NCI-H748 (cell line): ENCODE results near the gene SDK1.
"Not testable (repeated sequence)": the region's sequence is repeated elsewhere in the genome, so short reads cannot be mapped to it uniquely, and the experiment has no call there.

Source experiments
- DNase-seq: peaks from one replicate; lab custom pipeline; 2025; ENCODE audit not compliant: unreplicated experiment; lab: John Stamatoyannopoulos, UW

Gene SDK1

DNA sequence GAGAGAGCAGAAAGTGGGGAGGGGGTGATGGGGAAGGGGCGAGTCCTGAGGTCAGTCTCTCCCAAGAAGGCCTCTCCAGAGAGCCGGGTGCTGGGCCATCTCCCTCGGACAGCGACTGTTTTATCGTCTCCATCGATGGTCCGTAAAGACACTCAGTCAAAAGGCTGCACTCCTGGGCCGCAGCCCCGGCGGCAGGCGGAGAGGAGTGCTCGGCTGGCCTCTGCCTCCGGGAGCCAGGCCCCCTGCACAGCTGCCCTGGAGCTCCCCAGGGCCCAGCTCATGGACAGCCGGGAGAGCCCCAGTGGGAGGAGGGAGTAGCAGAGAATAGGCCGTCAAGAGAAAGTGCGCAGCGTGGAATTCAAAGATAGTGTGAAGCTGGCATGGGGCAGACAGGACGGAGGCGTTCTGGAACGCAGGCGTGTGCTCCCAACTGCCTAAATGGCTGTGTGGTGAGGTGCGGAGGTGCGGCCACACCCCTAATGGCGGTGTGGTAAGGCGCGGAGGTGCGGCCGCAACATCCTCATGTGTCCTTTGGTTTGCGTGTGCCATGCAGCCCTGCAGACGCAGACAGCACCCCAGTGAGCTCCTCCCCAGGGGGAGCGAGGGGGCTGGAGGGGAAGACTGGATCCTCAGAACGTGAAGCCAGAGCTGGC, 903.6 kb downstream of the SDK1 start:
- DNase-seq = peak; percentile 13

DNA sequence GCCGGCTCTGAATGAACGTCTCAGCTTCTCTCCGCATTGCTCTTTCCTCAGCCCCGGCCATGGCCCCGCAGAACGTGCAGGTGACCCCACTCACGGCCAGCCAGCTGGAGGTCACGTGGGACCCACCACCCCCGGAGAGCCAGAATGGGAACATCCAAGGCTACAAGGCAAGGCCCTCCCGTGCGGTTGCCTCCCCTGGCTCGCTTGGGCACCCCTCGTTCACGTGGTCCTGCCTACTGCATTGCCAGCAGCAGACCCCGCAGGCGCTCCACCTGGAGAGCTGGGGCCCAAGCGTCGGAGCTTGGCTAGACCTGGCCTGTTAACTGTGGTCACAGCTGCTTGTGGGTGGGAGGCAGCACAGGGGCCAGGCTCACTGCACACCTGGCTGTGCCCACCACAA, 904.8 kb downstream of the SDK1 start:
- DNase-seq = no peak

DNA sequence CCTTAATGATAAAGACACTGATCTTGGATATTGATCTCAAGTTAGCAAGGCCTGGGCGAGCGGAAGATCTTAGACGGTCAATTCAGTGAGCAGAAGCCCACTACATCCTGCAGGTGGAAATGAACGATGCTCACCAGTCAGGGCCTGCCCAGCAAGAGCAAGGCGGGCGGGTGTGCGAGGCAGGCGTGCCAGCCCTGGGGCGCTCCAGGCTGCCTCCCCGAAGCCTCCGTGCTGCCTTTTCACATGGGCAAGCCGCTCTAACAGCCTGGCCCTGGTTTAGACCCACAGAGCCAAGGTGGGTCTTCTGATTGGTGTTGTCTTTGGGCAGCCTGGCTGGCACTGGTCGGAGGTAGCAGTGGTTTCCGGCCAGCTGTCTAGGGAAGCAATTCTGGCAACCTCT, 906.0 kb downstream of the SDK1 start:
- no peak for DNase-seq

DNA sequence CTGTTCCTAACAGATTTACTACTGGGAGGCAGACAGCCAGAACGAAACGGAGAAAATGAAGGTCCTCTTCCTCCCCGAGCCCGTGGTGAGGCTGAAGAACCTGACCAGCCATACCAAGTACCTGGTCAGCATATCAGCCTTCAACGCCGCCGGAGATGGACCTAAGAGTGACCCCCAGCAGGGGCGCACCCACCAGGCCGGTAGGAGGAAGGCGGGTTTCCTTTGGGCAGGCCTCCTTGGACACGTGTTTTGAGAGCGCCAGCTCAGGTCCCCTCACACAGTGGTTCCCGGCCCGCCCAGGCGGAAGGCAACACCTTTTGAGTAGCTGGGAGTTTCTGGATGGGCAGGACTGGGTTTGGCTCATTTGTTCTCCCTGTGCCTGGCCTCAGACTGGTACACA, 907.0 kb downstream of the SDK1 start:
- DNase-seq = no peak

DNA sequence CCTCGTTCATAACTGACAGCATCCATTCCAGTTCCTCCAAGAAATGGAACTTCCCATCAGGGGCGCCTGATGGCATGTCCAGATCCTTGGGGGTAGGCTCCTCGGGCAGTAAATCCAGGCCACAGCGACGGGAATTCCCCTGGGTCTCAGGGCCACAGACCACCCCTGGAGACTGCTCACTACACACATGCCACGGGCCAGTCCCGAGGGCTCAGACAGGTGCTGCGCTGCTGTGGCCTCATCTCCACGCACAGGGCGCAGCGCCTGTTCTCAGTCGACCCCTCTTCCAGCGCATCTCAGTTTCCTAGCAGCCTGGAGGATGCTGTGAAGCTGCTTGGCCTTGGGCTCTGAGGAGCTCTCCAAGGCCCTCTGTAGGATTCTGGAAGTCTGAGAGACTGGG, 907.5 kb downstream of the SDK1 start:
- DNase-seq = no peak

DNA sequence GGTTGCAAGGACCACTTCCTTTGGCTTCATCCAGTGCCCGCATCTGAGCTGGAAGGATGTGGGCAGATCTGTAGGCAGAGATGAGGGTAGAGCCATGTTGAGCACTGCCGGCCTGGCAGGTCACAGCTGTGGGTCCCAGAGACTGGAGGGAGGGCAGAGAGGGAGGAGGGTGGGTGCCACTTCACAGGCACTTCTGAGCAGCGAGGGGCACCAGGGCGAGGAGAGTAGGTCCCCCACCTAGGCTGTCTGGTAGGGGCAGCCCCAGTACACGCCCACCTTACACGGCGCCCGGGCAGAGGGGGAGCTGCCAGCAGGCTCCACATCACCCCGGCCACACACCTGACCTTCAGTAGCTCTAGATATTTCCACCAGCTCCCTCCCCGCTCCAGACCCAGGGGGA, 908.1 kb downstream of the SDK1 start:
- DNase-seq = no peak

DNA sequence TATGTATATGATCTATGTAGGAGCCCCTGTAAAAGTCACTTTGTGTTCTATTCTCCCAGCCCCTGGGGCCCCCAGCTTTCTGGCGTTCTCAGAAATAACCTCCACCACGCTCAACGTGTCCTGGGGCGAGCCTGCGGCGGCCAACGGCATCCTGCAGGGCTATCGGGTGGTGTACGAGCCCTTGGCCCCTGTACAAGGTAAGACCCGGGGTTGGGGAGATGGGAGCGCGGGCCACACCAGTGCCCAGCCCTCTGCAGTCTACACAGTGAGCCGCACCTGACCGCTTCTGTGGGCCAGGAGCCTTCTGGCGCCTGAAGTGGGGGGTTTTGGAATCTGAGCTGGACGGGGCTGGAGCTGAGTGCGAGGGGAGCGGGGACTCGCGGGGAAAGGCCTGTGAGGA, 908.9 kb downstream of the SDK1 start:
- DNase-seq = no peak

DNA sequence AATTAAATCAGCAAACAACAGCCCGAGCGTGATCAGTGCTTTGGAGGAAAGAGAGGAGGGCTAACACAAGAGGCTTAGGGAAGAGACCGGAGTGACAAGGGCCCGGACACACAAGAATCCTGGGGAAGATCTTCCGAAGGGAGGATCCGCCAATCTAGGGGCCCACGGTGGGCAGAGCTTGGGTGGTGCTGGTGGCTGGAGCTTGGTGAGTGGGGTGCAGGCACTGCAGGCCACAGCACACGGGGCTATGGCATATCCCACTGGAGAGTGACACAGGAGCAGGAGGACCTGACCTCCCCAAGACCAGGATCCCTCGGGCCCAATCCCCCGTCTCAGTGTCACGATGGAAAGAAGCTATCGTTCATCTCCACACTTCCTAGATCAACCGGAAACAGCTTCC, 909.8 kb downstream of the SDK1 start:
- DNase-seq = no peak

DNA sequence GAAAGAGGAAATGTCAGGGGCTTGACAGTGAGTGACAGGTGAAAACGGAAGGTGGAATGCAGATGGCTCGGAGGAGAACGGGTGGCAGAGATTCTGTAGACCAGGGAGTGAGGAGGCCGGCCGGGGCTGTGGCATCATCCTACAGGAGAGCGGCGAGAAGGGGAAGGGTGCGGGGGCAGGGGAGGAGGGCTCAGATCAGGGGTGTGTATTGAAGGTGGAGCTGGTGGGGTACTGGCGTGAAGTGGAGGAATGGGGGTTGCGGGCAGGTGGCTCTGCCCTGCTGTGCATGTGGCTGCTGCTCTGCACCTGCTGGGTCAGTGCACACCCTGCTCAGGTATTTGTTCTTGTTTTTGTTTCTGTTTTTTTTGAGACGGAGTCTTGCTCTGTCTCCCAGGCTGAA, 910.2 kb downstream of the SDK1 start:
- no peak for DNase-seq

DNA sequence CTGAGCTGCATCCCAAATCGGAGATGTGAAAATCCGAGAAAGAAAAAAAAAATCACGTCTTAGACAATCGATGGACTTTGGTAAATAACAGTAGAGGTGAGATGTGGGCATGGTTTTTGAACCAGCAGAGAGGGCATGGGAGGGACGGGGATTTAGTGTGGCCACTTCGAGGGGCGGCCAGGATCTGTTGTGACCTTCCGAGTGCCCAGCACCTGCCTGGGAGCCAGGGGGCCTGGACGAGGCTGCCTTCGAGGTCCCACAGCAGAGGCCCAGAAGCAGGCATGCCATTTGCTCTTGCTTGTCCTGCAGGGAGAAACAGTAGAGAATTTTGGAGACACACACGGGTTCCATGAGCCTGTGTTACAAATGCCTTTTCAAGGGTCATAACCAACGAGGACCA, 911.3 kb downstream of the SDK1 start:
- no peak for DNase-seq

DNA sequence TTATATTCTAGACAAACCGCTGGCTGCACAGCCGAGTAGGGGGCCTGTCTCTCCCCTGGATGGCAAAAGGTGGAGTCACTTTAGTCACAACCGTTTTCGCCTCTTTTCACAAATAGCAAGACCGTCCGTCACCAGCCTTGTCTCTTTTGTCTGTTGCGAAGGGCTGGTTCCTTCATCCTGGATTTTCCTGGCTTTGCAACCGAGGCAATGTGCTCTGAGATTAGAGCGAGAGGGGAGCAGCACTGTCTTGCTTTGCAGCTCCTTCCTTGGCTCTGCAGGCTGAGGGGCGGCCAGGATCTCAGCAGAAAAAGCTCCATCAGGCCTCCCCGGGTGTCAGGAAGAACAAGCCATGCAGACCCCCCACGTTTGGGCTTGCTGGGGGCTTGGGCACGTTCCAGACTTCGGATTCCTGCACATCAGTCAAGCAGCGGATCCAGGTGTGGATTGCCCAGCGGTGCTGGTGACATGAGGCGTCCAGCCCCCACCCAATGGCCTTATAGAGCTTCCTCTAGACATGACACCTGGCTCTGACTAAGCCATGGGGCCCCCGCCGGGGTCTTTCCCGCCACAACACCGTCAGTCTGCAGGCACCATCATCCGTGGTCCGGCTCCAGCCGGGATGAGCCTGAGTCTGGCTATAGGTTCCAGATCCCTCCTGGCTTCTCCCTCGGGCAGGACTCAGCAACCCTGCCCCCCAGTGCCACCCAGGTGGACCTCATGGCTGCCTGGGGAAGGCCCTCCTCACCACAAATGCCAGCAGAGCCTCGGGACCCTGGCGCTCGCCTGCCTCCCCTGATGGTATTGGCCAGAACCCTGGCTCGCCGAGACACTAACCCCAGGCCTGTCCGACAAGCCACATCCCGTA, 913.5 kb downstream of the SDK1 start:
- DNase-seq = no peak

DNA sequence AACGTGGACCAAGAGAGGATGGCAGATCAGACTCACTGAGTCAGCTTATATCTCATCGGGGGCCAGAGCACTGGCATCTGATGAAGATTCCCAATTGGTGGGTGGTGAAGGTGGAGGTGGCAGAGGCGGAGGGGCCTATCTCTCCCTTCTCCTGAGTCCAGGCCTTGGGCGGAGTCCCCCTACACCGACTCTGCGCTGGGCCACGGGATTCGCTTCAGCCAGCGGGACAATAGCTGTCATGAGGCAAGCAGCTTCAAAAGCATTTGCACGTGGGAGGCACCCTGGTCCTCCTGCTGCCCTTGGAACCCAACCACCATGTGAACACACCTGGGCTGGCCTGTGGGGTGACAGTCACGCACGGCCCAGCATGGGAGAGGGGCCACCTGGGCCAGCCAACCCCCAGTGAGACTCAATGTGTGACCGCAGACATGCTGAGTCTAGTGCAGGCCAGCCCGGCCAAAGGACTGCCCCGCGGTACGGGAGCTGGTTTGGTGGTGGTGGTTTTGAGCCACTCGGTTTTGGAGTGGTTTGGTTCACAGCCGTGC, 914.2 kb downstream of the SDK1 start:
- DNase-seq = no peak

DNA sequence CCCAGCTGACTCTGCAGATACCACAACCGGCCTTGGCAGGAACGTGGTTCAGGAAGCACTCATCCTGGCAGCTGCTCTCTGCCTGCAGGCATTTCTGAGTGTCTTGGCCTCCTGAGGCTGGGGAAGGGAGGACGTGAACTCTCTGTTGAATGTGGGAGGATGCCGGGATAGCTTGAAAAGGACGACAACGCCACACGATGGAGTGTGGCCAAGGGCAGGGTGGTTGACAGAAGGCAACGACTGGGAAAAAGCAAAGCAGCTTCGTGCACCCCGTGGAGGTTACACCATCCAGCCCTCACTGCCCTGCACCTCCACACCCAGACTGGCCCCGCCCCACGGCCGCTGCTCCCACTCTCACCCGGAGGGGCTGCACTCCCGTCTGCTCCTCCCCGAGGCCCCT, 915.0 kb downstream of the SDK1 start:
- no peak for DNase-seq

DNA sequence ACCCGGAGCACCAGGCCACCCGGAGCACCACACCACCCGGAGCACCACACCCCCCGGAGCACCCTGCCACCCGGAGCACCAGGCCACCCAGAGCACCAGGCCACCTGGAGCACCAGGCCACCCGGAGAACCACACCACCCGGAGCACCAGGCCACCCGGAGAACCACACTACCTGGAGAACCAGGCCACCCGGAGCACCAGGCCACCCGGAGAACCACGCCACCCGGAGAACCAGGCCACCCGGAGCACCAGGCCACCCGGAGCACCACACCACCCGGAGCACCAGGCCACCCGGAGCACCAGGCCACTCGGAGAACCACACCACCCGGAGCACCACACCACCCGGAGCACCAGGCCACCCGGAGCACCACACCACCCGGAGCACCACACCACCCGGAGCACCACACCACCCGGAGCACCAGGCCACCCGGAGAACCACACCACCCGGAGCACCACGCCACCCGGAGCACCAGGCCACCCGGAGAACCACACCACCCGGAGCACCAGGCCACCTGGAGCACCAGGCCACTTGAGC, 916.1 kb downstream of the SDK1 start:
- DNase-seq = not testable (repeated sequence)

DNA sequence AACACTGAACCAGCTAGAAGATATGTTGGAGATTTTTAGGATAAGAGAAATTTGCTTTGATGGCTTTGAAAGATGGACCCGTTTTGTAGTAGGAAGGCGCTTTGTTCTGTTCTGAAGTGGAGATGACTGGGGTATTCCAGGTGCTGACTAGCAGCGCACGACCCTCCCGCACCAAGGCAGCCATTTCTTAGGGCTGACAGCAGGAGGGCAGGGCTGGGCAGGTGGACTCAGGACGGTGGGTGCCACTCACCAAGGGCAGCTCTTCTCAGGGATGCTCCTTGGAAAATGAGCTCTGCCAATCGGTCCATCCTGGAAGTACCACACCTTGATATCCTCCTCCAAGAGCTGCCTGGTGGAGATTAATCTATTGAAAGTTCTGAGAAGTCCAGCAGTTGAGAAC, 917.4 kb downstream of the SDK1 start:
- DNase-seq = no peak

DNA sequence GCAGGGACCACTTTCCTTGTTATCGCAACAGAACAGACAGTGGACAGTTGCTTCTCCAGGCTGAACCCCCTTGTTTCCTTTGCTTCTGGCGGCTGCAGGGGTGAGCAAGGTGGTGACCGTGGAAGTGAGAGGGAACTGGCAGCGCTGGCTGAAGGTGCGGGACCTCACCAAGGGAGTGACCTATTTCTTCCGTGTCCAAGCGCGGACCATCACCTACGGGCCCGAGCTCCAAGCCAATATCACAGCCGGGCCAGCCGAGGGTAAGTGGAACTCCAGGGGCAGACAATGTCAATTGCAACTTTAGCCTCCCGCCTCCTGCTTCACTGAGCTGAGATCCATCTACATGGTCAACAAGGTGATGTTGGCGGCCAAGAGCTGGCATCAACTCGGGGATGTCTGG, 919.0 kb downstream of the SDK1 start:
- no peak for DNase-seq

DNA sequence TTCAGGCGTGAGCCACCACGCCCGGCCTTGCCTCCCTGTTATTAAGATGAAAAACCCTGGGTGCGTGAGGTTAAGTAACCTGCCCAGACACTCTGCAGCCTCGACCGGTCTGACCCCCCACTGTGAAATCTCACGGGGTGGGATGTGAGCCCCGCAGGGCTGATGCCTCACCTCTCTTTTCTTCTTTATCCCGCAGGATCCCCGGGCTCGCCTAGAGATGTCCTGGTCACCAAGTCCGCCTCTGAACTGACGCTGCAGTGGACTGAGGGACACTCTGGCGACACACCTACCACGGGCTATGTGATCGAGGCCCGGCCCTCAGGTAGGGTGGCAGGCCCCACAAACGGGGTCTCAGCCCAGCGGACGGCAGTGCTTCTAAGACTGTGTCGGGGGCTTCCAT, 920.0 kb downstream of the SDK1 start:
- DNase-seq = no peak

DNA sequence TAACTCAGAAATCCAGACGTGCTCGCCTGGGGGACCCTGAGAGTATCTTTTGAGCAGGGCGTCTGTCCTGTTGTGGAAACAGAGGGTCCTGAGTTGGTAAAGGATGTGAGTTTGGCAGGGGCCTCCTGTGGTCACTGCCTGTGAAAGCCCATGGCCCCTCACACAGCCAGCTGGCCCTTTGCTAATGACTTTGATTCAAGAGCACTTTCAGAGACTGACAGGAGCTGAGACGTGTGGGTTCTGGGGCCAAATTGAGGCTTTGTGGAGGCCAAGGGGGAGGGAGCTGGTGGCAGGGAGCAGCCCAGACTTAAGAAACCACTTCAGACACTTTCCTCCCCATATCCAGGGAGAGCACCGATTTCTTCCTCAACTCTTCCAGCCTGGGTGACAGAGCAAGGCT, 921.6 kb downstream of the SDK1 start:
- DNase-seq = no peak

DNA sequence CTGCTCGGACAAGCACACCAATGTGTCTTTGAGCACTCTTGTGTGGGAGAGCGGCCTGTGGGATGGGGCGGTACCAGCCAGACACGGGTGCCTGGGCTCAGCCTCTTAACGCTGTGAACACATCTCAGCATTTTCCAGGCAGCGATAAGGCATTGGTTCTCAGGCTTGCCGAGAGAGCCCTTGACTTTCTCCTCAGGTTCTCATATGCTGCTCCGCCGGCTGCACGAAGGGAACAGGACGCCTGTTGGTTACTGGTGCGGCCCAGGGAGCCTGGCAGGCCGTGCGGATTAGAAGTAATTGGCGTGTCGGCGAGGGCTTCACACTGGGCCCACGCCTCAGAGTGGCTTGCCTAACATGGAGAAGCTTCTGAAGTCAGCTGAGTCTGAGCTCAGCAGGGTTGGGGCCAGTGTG, 924.3 kb downstream of the SDK1 start:
- DNase-seq = no peak

DNA sequence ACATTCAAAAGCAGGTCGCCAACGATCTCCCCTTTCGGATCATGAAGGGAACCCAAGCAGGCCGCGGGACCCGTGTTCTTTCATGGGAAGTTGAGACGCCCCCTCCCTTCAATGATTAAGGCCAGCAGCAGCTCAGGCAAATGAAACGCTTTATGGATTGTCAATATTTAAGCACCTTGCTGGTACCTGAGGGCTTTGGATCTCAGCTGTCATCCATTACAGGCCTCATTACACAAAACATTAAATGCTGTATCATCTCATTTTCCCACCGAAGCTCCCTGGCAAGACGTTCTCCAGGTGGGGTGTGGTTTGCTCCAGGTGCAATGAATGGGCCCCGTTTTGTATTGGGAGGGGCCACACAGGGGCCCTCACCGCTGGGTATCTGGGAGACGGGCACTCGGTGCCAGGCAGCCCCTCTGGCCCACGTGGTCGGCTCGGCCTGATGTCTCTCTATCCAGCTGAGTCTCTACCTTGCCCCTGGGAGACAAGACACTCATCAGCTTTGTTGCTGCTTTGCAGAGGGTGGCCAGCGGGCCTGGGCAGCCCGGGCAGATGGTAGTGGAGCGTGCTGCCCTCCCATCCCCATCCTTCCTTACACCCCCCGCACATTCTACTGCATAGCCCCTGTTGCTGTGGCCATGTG, 925.0 kb downstream of the SDK1 start:
- peak; percentile 79 for DNase-seq

DNA sequence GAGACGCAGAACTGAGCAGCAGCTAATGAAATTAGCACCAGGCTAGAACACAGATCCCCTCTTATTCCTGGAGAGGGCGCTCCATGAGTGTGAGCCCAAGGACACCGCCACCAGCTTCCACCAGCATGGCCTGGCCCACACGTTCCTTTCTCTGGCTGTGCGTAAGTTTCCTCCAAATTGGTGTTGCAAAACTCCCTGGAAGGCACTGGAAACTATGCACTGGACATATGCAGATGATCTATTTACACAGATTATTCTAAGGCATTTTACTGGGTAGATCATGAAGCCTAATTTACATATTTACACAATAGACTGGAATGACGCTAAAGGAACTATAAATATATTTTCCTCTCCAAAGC, 925.5 kb downstream of the SDK1 start:
- peak; percentile 58 for DNase-seq
